Endometrium (tissue), 2 donors: ENCODE data around the gene COPE.

Source experiments
- FAIRE-seq: peaks from 2 replicates; lab custom pipeline; 2012; peaks lifted over from hg19 to GRCh38; lab: Jason Lieb, UNC
- donor health status: control.
- donor health status: control.

The COPE gene

DNA sequence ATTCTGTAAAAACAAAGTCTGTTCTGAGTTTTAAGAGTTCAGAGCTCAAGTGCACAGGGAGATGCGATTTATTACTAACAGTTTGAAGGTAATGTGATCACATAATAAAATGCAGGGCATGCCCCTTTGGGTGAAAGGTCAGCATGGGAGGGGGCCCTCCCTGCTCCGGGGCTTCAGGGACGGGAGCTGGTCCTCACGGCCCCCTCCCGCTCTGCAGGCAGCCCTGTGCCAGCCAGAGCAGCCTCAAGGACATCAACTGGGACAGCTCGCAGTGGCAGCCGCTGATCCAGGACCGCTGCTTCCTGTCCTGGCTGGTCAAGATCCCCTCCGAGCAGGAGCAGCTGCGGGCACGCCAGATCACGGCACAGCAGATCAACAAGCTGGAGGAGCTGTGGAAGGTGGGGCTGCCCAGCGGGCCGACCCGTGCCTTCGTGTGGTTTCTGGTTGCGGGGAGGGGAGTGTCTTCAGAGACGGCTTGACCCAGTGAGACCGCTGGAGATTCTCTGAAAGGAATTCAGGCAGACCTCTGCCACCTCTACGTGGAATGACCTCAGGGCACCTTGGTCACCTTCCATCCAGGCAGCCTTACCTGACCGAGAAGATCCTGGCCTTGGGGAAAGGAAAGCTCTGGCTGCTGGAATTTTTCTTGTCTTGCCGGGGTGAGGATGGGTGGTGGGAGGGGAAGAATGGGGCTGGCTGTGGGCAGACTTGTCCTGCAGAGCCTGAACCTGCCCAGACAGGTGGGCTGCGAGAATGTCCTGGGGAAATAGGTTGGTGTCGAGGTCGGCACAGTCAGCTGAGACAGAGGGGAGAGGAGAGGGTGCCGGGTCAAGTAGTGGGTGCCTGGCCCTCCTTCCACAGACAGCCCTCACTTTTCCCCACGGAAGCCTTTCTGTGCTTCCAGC, 68.5 kb downstream of the COPE start:
- FAIRE-seq = no peak

DNA sequence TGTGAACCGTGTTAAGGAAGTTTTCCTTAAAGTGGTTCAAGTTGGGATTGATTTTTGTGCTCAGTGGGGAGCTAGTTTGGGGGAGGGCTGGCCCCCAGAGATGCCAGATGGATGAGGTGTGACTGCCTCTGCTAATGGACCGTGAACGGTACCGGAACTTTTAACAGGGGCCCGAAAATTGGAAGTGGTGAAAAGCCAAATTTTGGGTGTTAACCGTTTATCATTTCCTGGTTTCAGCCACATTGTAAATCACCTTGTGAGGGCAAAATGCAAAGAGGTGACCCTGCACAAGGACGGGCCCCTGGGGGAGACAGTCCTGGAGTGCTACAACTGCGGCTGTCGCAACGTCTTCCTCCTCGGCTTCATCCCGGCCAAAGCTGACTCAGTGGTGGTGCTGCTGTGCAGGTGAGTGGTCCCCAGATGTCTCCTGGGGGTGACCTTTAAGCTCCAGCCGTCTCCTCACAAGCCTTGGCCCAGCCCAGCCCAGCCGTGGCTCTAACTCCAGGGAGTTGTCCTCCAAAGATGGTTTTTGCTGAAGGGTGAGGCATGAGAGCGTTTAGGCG, 69.3 kb downstream of the COPE start:
- no peak for FAIRE-seq
